AG09309 (cell line): ENCODE data around the gene GRID1.
"Not testable (repeated sequence)": the region's sequence is repeated elsewhere in the genome, so short reads cannot be mapped to it uniquely, and the experiment has no call there.

Experiments used
- DNase-seq: peaks from one replicate; pipeline ENCODE4 v3.0.0-alpha.2; 2010; ENCODE audit warnings: low read depth
- H3K4me3 ChIP-seq: 2 replicates; pipeline ENCODE4 v1.5.1; 2011; ENCODE audit warnings: mild to moderate bottlenecking, low read depth, low read length, moderate library complexity; ENCODE audit not compliant: control insufficient read depth
- CTCF ChIP-seq: IDR thresholded peaks from 2 replicates; pipeline ENCODE4 v1.5.1; 2011; ENCODE audit warnings: mild to moderate bottlenecking, low read depth, low read length, inconsistent platforms; ENCODE audit not compliant: insufficient read depth, control insufficient read depth; ENCODE audit errors: missing control alignments

GRID1 gene

GRCh38 chr10:85961073-85961472 is 405.5 kb downstream of the GRID1 start:
- no peak overlapping the region for H3K4me3 ChIP-seq
- TF ChIP-seq CTCF: no peak
- DNase-seq: no peak

DNA sequence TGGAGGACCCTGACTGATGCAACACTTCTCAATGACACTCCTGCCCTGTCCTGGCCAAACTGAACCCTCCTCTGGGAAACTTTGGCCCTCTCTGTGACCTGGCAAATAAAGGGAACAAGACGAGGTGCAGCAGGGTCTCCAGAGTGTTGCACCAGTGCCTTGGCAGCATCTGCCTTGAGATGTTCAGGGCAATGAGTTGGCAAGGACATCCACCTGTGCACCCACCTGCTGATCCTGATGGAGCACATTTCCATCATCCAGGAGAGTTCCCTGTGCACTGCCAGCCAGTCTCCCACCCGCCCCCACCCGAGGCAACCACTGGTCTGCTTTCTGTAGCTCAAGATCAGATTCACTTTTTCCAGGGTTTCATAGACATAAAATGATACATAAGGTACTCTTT is 407.4 kb downstream of the GRID1 start:
- no peak for TF ChIP-seq CTCF
- DNase-seq: no peak
- no peak overlapping the region for H3K4me3 ChIP-seq

DNA sequence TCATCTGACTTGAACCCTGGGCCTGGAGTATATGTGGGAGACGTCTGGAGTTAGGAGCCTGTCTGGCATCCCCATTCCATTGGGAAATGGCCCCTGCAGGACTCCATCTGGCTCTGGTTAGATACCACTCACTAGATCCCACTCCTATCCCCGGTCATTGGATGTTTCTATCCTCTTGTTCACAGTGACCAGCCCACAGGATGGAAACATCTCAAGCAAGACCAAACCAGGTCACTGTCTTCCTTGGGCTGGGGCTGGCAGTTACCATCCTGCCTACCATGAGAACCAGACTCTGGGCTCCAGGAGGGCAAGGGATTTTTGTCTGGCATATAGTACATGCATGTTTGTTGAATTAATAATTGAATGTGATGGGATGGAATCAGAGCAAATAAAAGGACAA is 415.7 kb downstream of the GRID1 start:
- no peak for DNase-seq
- no peak overlapping the region for H3K4me3 ChIP-seq
- TF ChIP-seq CTCF: no peak

GRCh38 chr10:85946713-85947326 is 419.8 kb downstream of the GRID1 start:
- no peak for DNase-seq
- no peak for TF ChIP-seq CTCF

GRCh38 chr10:85936161-85936560 is 430.4 kb downstream of the GRID1 start:
- TF ChIP-seq CTCF: no peak
- no peak for DNase-seq
- H3K4me3 ChIP-seq: no peak overlapping the region

More at GRCh38 chr10:85946713-85947326, 419.8 kb downstream of the GRID1 start:
- no peak overlapping the region for H3K4me3 ChIP-seq

DNA sequence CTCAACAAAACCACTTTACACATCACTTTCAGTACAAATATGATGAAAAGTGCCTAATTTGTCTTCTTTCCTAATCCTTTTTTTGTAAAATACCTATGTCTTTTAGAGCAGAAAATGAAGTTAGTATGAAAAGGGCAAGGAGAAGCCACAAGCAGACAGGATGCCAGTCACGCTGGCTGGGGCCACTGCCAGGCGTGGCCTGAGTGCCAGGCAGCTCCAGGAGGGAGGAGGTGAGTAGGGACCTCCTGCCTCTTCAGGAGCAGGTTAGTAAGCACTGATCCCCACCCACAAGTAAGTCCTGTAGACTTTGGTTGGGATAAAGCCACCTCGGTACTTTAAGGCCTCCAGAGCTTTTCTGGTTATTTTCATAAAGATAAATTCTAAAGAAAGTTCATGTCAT is 432.0 kb downstream of the GRID1 start:
- no peak for DNase-seq
- no peak overlapping the region for H3K4me3 ChIP-seq
- no peak for TF ChIP-seq CTCF

DNA sequence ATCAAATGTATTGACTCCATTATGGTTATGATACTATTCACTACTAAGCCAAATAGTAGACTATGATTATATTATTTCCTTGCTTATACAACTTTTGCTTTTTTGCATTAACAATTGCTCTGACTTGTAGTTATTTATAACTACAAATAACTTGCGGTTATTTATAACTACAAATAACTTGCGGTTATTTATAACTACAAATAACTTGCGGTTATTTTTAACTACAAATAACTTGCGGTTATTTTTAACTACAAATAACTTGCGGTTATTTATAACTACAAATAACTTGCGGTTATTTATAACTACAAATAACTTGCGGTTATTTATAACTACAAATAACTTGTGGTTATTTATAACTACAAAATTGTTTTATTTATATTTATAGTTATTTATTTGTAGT is 436.6 kb downstream of the GRID1 start:
- not testable (repeated sequence) for DNase-seq, H3K4me3 ChIP-seq
